Measurements from ENCODE around the gene PDGFA. TPM values are rescaled to one million over a fixed set of nuclear protein-coding genes. Genes with fewer than 3 reads are reported as not detected.
A peak's percentile ranks its signal among the peaks of the same experiment; 100 is the strongest.

The PDGFA gene
- total RNA-seq, 2 donors from 2014 or later = 10.0 to 16.0 TPM

DNA sequence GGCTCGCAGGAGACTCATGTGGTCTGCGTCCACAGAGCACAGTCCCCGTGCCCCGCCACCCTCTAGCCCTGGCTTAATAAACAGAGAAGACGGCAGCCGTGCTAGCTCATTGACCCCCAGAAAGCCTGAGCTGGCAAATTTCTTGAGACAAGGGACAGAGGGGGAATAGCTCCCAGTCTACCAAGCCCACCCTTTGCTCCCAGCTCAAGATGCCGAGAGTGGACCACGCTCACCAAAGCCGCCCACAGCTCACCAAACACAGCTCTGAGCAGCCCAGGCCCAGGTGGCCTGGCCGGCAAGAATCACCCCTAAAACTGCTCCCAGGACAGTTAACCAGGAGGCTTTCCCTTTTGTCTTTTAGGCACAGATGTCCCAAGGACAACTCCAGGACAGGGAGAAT lies 5.4 kb downstream of the PDGFA start:
- Mint-ChIP-seq H3K9me3 (no peaks in the 10 kb centered on the region), H3K4me3 (peak overlapping the region in 1 of 2 donors; percentile 59), H3K27me3 (ENCODE audit: low read depth) (peaks cover 8% of the 10 kb centered on the region), H3K36me3 (ENCODE audit: insufficient read depth in 2 of 2) (no peaks in the 10 kb centered on the region), H3K4me1 (ENCODE audit: low read depth) (peaks cover 14% of the 10 kb centered on the region), H3K27ac (peak overlapping the region; percentile 90)
- DNase-seq (no peak), ATAC-seq (replicated peaks in 1 of 2) (no peak)

DNA sequence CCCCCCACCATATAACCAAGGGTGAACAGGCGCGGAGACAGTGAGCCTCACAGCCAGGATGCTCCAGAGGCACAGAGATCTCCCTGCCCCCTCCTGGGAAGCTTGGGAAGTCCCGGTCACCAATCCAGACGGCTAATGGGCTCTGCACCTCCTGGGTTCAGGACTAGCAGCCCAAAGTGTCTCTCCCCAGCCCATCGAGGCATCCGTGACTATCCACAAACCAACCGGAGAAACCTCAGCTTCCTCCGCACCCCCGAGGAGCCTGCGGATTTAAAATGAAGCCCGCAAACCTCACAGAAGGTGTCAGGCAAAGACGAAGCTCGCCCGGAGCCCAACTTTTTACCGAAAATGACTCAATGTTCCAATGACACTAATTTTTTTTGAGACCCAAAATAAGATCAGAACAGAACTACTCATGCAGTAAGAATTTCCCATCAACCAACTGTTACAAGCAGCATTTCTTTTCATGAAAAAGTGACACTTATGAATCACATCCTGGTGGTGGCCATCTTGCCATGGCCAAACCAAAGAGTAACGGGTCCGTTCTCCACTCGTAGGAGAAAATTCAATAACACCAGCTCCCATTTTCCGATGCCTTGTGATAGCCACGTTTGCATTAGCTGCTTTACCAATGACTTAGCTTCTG lies 6.0 kb downstream of the PDGFA start:
- no peaks in the 10 kb centered on the region for H3K9me3 Mint-ChIP-seq
- H3K27ac Mint-ChIP-seq = peak overlapping the region; percentile 90
- peak; percentile 34 to 47 for ATAC-seq (replicated peaks in 1 of 2)
- H3K4me1 Mint-ChIP-seq (ENCODE audit: low read depth) = peaks cover 14% of the 10 kb centered on the region
- H3K27me3 Mint-ChIP-seq (ENCODE audit: low read depth) = peaks cover 8% of the 10 kb centered on the region
- H3K36me3 Mint-ChIP-seq (ENCODE audit: insufficient read depth in 2 of 2) = no peaks in the 10 kb centered on the region
- peak overlapping the region in 1 of 2 donors; percentile 59 for H3K4me3 Mint-ChIP-seq
- DNase-seq = peak in 1 of 2 donors; percentile 20

DNA sequence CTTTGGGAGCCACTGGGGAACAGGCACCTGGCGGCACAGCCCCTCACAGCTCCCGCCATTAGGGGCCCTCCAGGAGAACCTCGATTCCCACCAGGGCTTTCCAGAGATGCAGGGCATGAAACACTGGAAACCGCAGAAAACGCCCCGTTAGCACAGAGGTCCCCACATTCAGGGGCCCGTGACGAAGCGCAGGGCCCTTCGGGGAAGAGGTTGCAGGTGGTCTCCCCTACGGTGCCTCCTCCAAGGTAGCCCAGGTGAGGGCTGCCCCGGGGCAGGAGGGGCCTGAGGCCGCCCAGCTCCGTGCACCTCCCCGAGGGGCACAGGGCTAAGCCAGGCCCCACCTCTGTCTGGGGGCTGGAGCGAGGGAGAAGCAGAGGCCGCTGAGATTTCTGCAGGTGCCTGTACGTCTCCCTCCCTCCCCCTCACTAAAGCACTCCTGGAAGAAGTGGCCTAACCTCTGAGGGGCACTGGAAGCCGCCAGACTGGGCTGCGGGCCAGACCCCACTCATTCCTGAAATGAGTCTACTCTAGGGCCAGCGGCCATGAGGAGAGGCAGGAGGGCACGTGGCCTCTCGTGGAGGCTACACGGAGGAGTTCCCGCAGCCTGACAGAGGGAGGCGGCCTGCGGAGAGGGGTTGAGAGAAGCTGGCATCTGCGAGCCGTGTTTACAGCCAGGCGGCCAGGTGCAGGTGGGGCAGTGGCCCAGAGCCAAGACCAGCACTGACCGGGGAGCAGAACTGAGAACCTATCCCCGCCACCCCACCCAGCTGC lies 6.9 kb downstream of the PDGFA start:
- Mint-ChIP-seq H3K9me3 (no peaks in the 10 kb centered on the region), H3K27me3 (ENCODE audit: low read depth) (peaks cover 8% of the 10 kb centered on the region), H3K4me1 (ENCODE audit: low read depth) (peaks cover 10% of the 10 kb centered on the region), H3K27ac (no peak overlapping the region), H3K36me3 (ENCODE audit: insufficient read depth in 2 of 2) (no peaks in the 10 kb centered on the region), H3K4me3 (no peak overlapping the region)
- DNase-seq (no peak), ATAC-seq (replicated peaks in 1 of 2) (no peak)

DNA sequence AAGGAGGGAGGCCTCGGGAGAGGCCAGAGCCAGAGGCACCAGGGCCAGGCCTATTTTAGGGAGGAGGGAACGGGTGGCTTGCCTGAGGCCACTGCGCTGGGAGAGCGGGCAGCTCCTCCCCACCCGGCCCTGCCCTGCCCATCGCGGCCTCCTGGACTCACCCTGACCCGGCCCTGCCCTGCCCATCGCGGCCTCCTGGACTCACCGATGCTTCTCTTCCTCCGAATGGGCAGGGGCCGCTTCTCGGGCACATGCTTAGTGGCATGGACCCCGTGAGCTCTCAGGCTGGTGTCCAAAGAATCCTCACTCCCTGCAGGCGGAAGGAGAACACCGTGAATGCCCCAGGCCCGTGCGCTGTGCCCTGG lies 7.5 kb downstream of the PDGFA start:
- no peak overlapping the region for H3K4me3 Mint-ChIP-seq
- peaks cover 8% of the 10 kb centered on the region for H3K4me1 Mint-ChIP-seq (ENCODE audit: low read depth)
- no peaks in the 10 kb centered on the region for H3K9me3 Mint-ChIP-seq
- DNase-seq = no peak
- H3K27ac Mint-ChIP-seq = no peak overlapping the region
- H3K27me3 Mint-ChIP-seq (ENCODE audit: low read depth) = peaks cover 8% of the 10 kb centered on the region
- no peaks in the 10 kb centered on the region for H3K36me3 Mint-ChIP-seq (ENCODE audit: insufficient read depth in 2 of 2)
- ATAC-seq (replicated peaks in 1 of 2) = no peak

DNA sequence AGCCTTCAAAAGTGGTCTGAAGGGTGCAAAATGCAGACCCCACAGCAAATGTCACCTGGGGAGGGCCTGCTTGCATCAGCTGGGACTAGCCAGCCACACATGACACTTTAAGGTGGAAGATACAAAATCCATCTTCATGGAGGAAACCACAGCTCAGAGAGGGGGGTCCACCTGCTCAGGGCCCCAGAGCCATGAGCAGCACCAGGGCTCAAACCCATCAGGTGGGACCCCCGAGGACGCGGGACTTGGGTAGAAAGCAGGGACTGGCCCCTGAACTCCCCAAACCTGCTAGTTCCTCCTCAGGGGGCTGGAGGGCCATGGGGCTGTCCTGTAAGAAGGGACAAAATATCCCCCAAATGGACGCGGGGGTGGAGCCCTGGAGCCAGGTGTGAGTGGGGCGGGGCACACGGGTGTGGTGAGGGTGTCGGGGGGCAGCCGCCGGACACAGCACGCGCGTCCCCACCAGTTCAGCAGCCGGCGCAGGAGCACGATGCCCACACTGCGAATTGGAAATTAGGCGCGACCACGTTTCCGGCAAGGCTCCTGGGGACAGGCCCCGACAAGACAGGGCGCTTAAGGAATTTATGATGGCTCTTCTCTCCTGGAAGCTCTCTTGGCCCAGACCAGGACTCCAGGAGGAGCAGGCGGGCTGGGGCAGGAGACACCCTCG lies 8.0 kb downstream of the PDGFA start:
- peaks cover 8% of the 10 kb centered on the region for H3K4me1 Mint-ChIP-seq (ENCODE audit: low read depth)
- ATAC-seq (replicated peaks in 1 of 2) (no peak), DNase-seq (no peak)
- H3K4me3 Mint-ChIP-seq = no peak overlapping the region
- H3K9me3 Mint-ChIP-seq = no peaks in the 10 kb centered on the region
- peaks cover 8% of the 10 kb centered on the region for H3K27me3 Mint-ChIP-seq (ENCODE audit: low read depth)
- H3K36me3 Mint-ChIP-seq (ENCODE audit: insufficient read depth in 2 of 2) = no peaks in the 10 kb centered on the region
- H3K27ac Mint-ChIP-seq = no peak overlapping the region

DNA sequence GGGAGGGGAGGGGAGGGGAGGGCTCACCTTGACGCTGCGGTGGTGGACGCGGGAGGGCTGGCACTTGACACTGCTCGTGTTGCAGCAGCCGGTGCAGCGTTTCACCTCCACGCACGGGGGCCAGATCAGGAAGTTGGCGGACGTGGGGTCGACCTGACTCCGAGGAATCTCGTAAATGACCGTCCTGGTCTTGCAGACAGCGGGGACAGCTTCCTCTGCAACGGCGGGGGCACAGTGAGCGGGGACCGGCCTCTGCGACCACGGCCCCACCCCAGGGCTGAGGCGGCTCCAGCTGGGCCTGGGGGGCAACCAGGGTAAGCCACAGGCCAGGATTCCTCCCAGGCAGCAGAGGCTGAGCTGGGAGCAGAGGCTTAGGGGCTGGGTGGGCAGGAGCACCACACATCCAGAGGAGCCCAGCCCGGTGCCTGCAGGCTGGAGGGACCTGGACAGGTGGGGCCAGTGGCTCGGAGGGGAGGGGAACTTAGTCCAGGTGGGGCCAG lies 8.8 kb downstream of the PDGFA start:
- H3K36me3 Mint-ChIP-seq (ENCODE audit: insufficient read depth in 2 of 2) = no peaks in the 10 kb centered on the region
- no peak for DNase-seq
- no peak overlapping the region for H3K4me3 Mint-ChIP-seq
- H3K9me3 Mint-ChIP-seq = no peaks in the 10 kb centered on the region
- no peak overlapping the region for H3K27ac Mint-ChIP-seq
- H3K27me3 Mint-ChIP-seq (ENCODE audit: low read depth) = peaks cover 8% of the 10 kb centered on the region
- H3K4me1 Mint-ChIP-seq (ENCODE audit: low read depth) = peaks cover 8% of the 10 kb centered on the region
- ATAC-seq (replicated peaks in 1 of 2) = no peak

DNA sequence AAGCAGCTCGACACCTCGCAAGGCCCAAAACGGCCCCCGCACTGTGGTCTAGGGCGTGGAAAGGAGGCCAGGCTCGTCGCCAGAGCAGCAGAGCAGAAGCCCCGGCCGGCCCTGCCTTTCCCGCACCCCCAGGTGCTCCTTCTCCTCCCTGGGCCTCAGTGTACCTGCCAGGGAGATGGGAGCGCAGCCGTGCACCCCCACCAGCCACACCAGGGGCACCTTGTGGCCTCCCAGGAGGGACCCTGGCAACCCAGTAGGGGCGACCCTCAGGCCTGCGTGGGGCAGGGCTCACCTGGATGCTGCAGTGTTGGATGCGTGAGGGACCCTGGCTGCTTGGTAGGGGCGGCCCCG lies 9.5 kb downstream of the PDGFA start:
- Mint-ChIP-seq H3K4me1 (ENCODE audit: low read depth) (peaks cover 8% of the 10 kb centered on the region), H3K36me3 (ENCODE audit: insufficient read depth in 2 of 2) (no peaks in the 10 kb centered on the region), H3K9me3 (no peaks in the 10 kb centered on the region), H3K27ac (no peak overlapping the region), H3K27me3 (ENCODE audit: low read depth) (peaks cover 8% of the 10 kb centered on the region), H3K4me3 (no peak overlapping the region)
- ATAC-seq (replicated peaks in 1 of 2) = no peak
- DNase-seq = no peak

DNA sequence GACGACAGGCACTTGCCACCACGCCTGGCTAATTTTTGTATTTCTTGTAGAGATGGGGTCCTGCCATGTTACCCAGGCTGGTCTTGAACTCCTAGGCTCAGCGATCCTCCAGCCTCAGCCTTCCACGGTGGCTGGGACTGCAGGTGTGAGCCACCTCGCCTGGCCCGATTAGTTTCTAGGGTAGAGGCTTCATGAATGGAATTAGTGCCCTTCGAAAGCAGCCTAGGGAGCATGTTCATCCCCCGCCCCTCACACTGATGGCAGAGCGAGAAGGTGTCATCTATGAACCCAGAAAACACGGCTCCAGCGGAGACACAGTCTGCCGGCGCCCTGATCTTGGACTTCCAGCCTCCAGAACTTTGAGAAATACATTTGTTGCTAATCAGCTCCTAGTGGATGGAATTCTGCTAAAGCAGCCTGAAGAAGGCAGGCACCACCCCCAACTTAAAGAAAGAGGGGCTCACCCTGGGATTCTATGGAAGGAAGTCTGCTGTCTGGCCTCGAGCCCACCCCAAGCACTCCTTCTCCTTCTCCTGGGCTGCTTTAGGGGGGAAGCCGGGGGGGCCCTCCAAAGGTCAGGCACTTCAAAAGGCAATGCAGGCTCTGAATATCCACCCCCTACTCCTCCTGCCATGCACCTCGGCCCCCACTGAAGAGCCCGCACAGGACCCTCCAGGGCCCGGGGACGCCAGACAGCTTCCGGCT lies 10.1 kb downstream of the PDGFA start:
- Mint-ChIP-seq H3K27ac (no peak overlapping the region), H3K27me3 (ENCODE audit: low read depth) (peaks cover 8% of the 10 kb centered on the region), H3K4me1 (ENCODE audit: low read depth) (peaks cover 8% of the 10 kb centered on the region), H3K4me3 (no peak overlapping the region), H3K9me3 (no peaks in the 10 kb centered on the region), H3K36me3 (ENCODE audit: insufficient read depth in 2 of 2) (no peaks in the 10 kb centered on the region)
- no peak for ATAC-seq (replicated peaks in 1 of 2)
- DNase-seq = no peak

DNA sequence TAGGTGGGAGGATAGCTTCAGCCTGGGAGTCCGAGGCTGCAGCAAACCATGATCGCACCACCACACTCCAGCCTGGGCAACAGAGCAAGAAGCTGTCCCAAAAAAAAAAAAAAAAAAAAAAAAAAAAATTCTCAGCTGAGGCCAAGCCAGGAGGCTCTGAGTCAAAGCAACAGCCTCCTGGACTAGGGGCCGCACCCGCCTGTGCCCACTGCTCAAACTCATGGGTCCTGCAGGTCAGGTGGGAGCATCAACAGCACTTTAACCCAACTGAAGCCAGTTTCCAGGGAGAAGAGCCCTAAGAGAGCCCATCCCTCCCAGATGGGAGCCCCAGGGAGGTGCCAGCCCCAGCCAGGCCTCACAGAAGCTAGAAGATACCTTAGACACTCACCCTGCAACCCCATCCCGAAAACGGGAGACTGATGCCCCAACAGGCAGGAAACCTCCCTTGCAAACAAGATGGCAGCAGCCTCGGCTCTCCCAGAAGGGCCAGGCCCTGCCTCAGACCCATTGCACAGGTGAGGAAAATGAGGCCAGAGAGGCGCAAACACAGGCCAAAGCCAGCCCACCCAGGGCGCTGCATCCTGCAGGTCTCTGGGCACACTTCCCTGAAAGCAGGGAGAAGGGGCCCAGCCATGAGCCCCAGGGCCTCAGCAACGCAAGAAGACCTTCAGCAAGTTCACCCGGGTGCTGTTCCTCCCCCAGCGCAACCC lies 11.0 kb downstream of the PDGFA start:
- Mint-ChIP-seq H3K9me3 (no peaks in the 10 kb centered on the region), H3K27ac (no peak overlapping the region), H3K4me1 (ENCODE audit: low read depth) (peaks cover 2% of the 10 kb centered on the region), H3K36me3 (ENCODE audit: insufficient read depth in 2 of 2) (no peaks in the 10 kb centered on the region), H3K4me3 (no peak overlapping the region), H3K27me3 (ENCODE audit: low read depth) (peaks cover 3% of the 10 kb centered on the region)
- DNase-seq (no peak), ATAC-seq (replicated peaks in 1 of 2) (no peak)

DNA sequence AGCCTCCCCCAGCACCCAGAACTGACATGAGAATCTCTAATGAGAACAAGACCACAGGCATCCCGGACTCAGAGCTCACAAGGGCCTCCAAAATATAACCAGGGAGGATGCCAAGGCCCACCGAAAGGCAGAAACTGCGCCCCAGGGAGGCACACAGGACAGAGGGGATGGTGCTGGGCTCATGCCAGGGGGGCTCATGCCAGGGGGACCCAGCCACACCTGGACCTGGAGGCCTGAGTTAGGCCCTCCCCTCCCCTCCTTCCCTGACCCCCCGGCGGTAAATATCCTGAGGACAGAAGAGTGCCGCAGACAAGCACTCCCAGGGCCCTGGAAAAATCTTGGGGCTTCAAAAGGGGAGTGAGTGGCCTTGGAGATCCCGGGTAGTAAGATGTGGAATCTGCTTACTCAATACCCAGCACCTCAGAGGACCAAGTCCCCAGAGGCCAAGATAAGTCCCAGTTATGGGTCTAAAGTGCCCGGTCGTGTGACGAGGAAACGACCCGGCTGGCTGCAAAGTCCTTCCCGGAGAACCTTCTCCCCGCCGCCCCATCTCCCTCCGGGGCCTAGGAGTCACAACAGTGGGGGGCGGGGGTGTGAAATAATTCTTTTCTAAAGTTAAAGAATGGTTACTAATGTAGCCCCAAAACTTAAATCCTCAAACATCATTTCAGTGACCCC lies 11.9 kb downstream of the PDGFA start:
- Mint-ChIP-seq H3K4me3 (no peak overlapping the region), H3K27me3 (ENCODE audit: low read depth) (no peaks in the 10 kb centered on the region), H3K4me1 (ENCODE audit: low read depth) (no peaks in the 10 kb centered on the region), H3K36me3 (ENCODE audit: insufficient read depth in 2 of 2) (no peaks in the 10 kb centered on the region), H3K27ac (no peak overlapping the region), H3K9me3 (no peaks in the 10 kb centered on the region)
- DNase-seq (no peak), ATAC-seq (replicated peaks in 1 of 2) (no peak)

DNA sequence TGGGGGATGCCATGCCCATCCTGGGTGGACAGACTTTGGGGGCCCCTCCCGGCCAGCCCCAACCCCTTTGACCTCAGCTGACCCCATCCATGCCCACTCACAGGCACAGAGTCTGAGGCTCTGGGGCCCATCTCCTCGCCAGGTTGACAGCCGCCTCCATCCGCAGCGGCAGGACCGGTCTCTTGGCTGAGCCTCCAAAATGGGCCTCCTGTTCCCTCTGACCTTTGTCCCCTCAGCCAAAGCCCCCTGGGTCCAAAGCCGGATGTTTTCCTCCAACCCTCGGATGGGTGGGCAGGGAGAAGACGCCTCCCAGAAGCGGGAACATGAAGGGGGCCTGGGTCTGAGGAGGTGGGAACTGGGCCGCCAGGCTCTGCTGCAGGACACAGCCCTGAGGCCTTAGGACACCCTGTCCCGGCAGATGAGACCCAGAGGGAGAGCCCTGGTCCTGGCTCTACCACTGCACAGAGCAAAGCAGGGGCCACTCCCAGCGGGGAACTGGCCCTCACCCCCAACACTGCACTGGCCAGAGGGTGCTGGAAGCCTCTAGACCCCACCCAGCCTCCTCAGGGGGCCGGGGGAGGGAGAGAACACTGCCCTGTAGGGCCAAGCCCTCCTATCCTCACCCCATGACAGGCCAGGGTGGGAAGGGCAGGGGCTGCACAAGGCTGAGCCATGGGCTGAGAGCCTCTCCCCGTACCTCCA lies 12.6 kb downstream of the PDGFA start:
- Mint-ChIP-seq H3K4me1 (ENCODE audit: low read depth) (no peaks in the 10 kb centered on the region), H3K27ac (no peak overlapping the region), H3K27me3 (ENCODE audit: low read depth) (no peaks in the 10 kb centered on the region), H3K4me3 (no peak overlapping the region), H3K36me3 (ENCODE audit: insufficient read depth in 2 of 2) (no peaks in the 10 kb centered on the region), H3K9me3 (no peaks in the 10 kb centered on the region)
- ATAC-seq (replicated peaks in 1 of 2) = no peak
- DNase-seq = no peak

DNA sequence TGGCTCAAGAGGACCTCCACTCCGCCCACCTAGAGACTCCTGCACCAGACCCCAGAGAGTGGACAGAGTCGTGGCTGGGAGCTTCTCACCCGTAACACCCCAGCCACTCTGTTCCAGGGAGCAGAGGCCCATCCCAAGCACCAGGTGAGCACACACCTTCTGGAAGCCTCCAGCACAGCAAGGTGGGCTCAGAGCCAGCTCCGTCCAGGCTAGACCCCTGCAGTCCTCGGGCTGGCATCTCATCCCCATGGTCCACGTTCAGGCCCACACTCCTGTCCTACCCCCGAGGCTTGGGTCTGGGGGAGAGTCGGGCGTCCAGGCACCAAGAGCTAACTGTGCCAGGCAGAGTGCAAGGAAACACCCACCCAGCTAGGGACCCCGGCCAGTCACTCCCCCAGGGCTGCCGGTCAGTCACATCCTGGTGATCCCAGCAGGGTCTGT lies 13.2 kb downstream of the PDGFA start:
- no peaks in the 10 kb centered on the region for H3K9me3 Mint-ChIP-seq
- H3K36me3 Mint-ChIP-seq (ENCODE audit: insufficient read depth in 2 of 2) = no peaks in the 10 kb centered on the region
- H3K27me3 Mint-ChIP-seq (ENCODE audit: low read depth) = no peaks in the 10 kb centered on the region
- DNase-seq (no peak), ATAC-seq (replicated peaks in 1 of 2) (no peak)
- H3K27ac Mint-ChIP-seq = no peak overlapping the region
- H3K4me1 Mint-ChIP-seq (ENCODE audit: low read depth) = no peaks in the 10 kb centered on the region
- no peak overlapping the region for H3K4me3 Mint-ChIP-seq

All from activated T-cell treated with anti-CD3 and anti-CD28 coated beads, Interleukin-2, amount 50 U/mL, for 72 hours (primary cell).